OCI-LY7 (cell line): Measurements from ENCODE around the gene ANKDD1A. TPM values are rescaled to one million over a fixed set of nuclear protein-coding genes. Genes with fewer than 3 reads are reported as not detected.

Source experiments
- BruUV-seq: library from RNA; stranded (reverse); fragments of 400-500 nt; replicated peaks from 2 replicates; lab custom pipeline; 2021; lab: Mats Ljungman, UMichigan
- CTCF ChIA-PET: fragments of 300-600 bp; sonication (Branson Sonifier 250); formaldehyde crosslinking; loops from one replicate; lab custom pipeline; 2022; ENCODE audit warnings: antibody characterized with exemption; ENCODE audit not compliant: unreplicated experiment; lab: Charles Lee
- POLR2A ChIA-PET: fragments of 300-600 bp; sonication (Branson Sonifier 250); formaldehyde crosslinking; loops from one replicate; lab custom pipeline; 2022; ENCODE audit warnings: antibody characterized with exemption; lab: Charles Lee
- DNase-seq: peaks from one replicate; pipeline ENCODE4 v3.0.0-alpha.2; 2015; ENCODE audit warnings: low spot score
- H2AFZ ChIP-seq: fragments of 200-600 bp; sonication (generic), shearing (Covaris generic); 2 replicates; pipeline ENCODE4 v1.6.1; 2014; ENCODE audit warnings: mild to moderate bottlenecking, antibody characterized with exemption, low read length, moderate library complexity
- H3K27ac ChIP-seq: fragments of 200-600 bp; sonication (generic); 2 replicates; pipeline ENCODE4 v1.5.1; 2014; ENCODE audit warnings: mixed run types, low read depth, mild to moderate bottlenecking, moderate library complexity, low read length, inconsistent platforms; ENCODE audit not compliant: poor library complexity, severe bottlenecking
- H3K36me3 ChIP-seq: fragments of 200-600 bp; sonication (generic); 2 replicates; pipeline ENCODE4 v1.6.1; 2014; ENCODE audit warnings: mild to moderate bottlenecking, antibody characterized with exemption, low read length, moderate library complexity, mixed read lengths; ENCODE audit not compliant: insufficient read depth
- H3K4me1 ChIP-seq: fragments of 200-600 bp; sonication (generic); 2 replicates; pipeline ENCODE4 v1.5.1; 2014; ENCODE audit warnings: mild to moderate bottlenecking, low read length; ENCODE audit not compliant: insufficient read depth, poor library complexity, severe bottlenecking
- H3K4me2 ChIP-seq: fragments of 200-600 bp; sonication (generic); 2 replicates; pipeline ENCODE4 v1.6.1; 2014; ENCODE audit warnings: mild to moderate bottlenecking, low read length
- H3K4me3 ChIP-seq: fragments of 200-600 bp; sonication (generic); 2 replicates; pipeline ENCODE4 v1.5.1; 2014; ENCODE audit warnings: mild to moderate bottlenecking, low read depth, low read length; ENCODE audit not compliant: poor library complexity, severe bottlenecking
- H3K79me2 ChIP-seq: fragments of 200-600 bp; sonication (generic); 2 replicates; pipeline ENCODE4 v1.6.1; 2016; ENCODE audit warnings: low read depth, mild to moderate bottlenecking, low read length, moderate library complexity, mixed read lengths; ENCODE audit not compliant: insufficient read depth
- H3K9me2 ChIP-seq: fragments of 200-600 bp; sonication (generic); 2 replicates; pipeline ENCODE4 v1.6.1; 2016; ENCODE audit warnings: mild to moderate bottlenecking, low read length, mixed read lengths; ENCODE audit not compliant: insufficient read depth
- H3K9me3 ChIP-seq: fragments of 200-600 bp; sonication (generic); 2 replicates; pipeline ENCODE4 v1.6.1; 2014; ENCODE audit warnings: mild to moderate bottlenecking, mixed run types, low read length, mixed read lengths
- H4K20me1 ChIP-seq: fragments of 200-600 bp; sonication (generic); 2 replicates; pipeline ENCODE4 v1.6.1; 2014; ENCODE audit warnings: mild to moderate bottlenecking, antibody characterized with exemption, low read length, moderate library complexity, mixed read lengths; ENCODE audit not compliant: insufficient read depth
- CTCF ChIP-seq: fragments of 200-600 bp; sonication (generic); conservative IDR thresholded peaks from 2 replicates; pipeline ENCODE4 v1.5.1; 2014; ENCODE audit warnings: mild to moderate bottlenecking, antibody characterized with exemption, low read length, moderate library complexity, mixed read lengths
- EZH2phosphoT487 ChIP-seq: fragments of 200-600 bp; sonication (generic); IDR thresholded peaks from 2 replicates; pipeline ENCODE4 v1.6.1; 2018; ENCODE audit warnings: low read depth, borderline replicate concordance, mild to moderate bottlenecking, mixed run types, antibody characterized with exemption, low read length, moderate library complexity, mixed read lengths
- intact Hi-C: fragments of 100-400 bp; cut with micrococcal nuclease; formaldehyde crosslinking; loops from one replicate; pipeline ENCODE4 v1.10.0; 2022; ENCODE audit not compliant: unreplicated experiment
- total RNA-seq, 2 experiments: library from RNA; depleted of rRNA in 1 of 2; stranded (reverse); fragments of >200 nt in 1 of 2; shearing (Covaris generic) in 1 of 2; gene quantifications; 2 replicates each; pipeline ENCODE4 v1.2.3, GENCODE V29; 2014 to 2022

Gene ANKDD1A
- total RNA-seq, 2 experiments from 2014 or later, result 2.1 to 5.1 TPM

- POLR2A ChIA-PET, result no interaction called here
- Histone ChIP-seq H4K20me1 (no peaks in the 10 kb centered on the region), H3K9me3 (no peaks in the 10 kb centered on the region), H3K36me3 (peaks cover 34% of the 10 kb centered on the region), H2AFZ (no peak overlapping the region), H3K4me1 (no peaks in the 10 kb centered on the region), H3K79me2 (no peaks in the 10 kb centered on the region), H3K4me3 (no peak overlapping the region), H3K4me2 (no peak overlapping the region), H3K9me2 (no peaks in the 10 kb centered on the region), H3K27ac (no peak overlapping the region)
- DNase-seq, result no peak
- BruUV-seq, result no TSS peak
- TF ChIP-seq EZH2phosphoT487, result no peak
- TF ChIP-seq CTCF, result no peak
- intact Hi-C loops, result no loop called here
- CTCF ChIA-PET, result no interaction called here
Measured at GRCh38 chr15:64865998-64866520, 45.6 kb upstream of the ANKDD1A start.

GRCh38 chr15:64869501-64869900 lies 42.2 kb upstream of the ANKDD1A start:
- H3K9me2 ChIP-seq, result no peaks in the 10 kb centered on the region
- H4K20me1 ChIP-seq, result no peaks in the 10 kb centered on the region
- intact Hi-C loops, result no loop called here
- CTCF ChIA-PET, result no interaction called here
- no TSS peak for BruUV-seq
- H3K27ac ChIP-seq, result no peak overlapping the region
- no peaks in the 10 kb centered on the region for H3K4me1 ChIP-seq
- H3K36me3 ChIP-seq, result peaks cover 23% of the 10 kb centered on the region
- POLR2A ChIA-PET, result no interaction called here
- TF ChIP-seq CTCF (no peak), EZH2phosphoT487 (no peak)
- DNase-seq, result no peak
- H3K79me2 ChIP-seq, result no peaks in the 10 kb centered on the region
- H3K9me3 ChIP-seq, result no peaks in the 10 kb centered on the region
- H3K4me3 ChIP-seq, result no peak overlapping the region
- no peak overlapping the region for H2AFZ ChIP-seq
- H3K4me2 ChIP-seq, result no peak overlapping the region

- Histone ChIP-seq H4K20me1 (no peaks in the 10 kb centered on the region), H3K9me2 (no peaks in the 10 kb centered on the region), H2AFZ (no peak overlapping the region), H3K27ac (no peak overlapping the region), H3K9me3 (no peaks in the 10 kb centered on the region), H3K36me3 (peaks cover 15% of the 10 kb centered on the region), H3K4me2 (no peak overlapping the region), H3K79me2 (no peaks in the 10 kb centered on the region), H3K4me3 (no peak overlapping the region), H3K4me1 (no peaks in the 10 kb centered on the region)
- no peak for DNase-seq
- intact Hi-C loops, result no loop called here
- BruUV-seq, result no TSS peak
- POLR2A ChIA-PET, result no interaction called here
- CTCF ChIA-PET, result no interaction called here
- no peak for TF ChIP-seq EZH2phosphoT487
Measured at GRCh38 chr15:64870353-64870752, 41.3 kb upstream of the ANKDD1A start.
